CD4-positive, alpha-beta T cell treated with Interleukin-1 beta for 1 hour (primary cell): ENCODE measurements around the gene NRG2.

Experiments
- DNase-seq, 2 donors: peaks; one replicate each; pipeline ENCODE4 v3.0.0-alpha.2; 2020 to 2022

The NRG2 gene

GRCh38 chr5:139831624-139832023, 211.5 kb downstream of the NRG2 start:
- no peak for DNase-seq

GRCh38 chr5:139829471-139829870, 213.6 kb downstream of the NRG2 start:
- DNase-seq: no peak

DNA sequence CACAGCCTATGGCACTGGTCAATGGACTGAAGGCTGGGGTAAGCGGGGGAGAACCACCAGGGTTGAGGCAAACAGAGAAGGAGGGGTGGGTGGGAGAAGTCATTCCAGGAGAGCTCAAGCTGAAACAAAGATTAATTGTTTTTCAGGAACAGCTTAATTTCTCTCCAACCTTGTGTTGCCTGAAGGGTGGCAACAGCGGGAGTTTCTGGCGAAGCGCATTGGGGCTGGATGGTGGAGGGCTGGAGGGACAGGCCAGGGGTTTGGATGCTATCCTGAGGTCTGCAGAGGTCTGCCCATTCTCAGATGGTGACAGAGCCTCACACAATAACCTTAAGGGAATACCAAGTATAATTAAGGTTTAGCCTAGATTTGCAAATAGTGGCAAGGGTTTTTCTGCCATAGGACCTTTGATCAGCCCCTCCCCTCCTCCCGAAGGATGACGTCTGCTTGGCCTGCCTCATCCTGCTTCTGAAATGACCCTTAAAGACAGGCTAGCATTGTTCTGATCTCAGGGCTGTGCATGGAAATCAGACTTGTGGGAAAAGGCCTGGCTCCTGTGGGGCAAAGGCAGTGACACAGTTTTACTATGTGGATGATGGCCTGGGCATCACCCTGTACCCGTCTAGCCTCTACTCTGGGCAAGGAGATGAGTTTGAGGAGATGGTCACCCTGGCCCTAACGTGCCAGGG, 214.7 kb downstream of the NRG2 start:
- no peak for DNase-seq

- no peak for DNase-seq
Measured at GRCh38 chr5:139825690-139826089, 217.4 kb downstream of the NRG2 start.

GRCh38 chr5:139823757-139824355, 219.2 kb downstream of the NRG2 start:
- DNase-seq: no peak

- DNase-seq: no peak
Measured at GRCh38 chr5:139822553-139823425, 220.3 kb downstream of the NRG2 start.

GRCh38 chr5:139821806-139822552, 221.1 kb downstream of the NRG2 start:
- no peak for DNase-seq

DNA sequence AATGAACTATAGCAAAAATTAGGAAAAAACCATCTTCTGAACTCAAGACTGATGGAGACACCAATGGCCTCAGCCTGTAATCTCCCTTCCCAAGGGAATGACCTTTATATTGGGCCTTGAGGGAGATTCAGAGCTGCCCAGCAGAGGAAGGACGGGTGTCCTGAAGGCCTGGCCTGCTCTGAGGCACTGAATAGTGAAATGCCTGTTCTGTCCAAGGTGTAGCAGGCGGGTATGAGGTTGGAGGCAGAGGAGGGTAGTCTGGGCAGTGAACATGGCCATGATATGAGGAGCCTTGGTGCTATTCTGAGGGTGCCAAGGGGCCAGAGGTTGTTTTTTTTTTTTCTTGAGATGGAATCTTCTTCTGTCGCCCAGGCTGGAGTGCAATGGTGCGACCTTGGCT, 222.5 kb downstream of the NRG2 start:
- no peak for DNase-seq

GRCh38 chr5:139820130-139820529, 223.0 kb downstream of the NRG2 start:
- DNase-seq: no peak

- DNase-seq: no peak
Measured at GRCh38 chr5:139817970-139818369, 225.1 kb downstream of the NRG2 start.

- no peak for DNase-seq
Measured at GRCh38 chr5:139817362-139817761, 225.7 kb downstream of the NRG2 start.

DNA sequence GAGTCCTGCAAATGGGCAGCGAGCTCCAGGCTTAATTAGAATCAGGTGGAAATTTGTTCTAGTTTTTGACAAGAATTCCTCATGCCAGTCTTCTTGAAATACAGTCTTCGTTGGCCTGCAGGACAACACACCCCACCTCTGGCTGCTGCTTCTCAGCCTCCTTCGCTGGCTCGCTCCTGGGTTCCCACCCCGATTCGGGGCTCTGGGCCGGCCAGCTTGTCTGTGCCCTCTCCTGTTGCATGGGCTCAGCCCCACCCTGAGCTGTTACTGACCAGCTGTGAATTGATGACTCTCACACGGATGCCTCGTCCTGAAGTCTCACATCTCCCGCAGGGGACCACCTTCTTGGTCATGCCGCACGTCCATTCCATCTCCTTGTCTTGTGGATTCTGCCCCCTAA, 226.5 kb downstream of the NRG2 start:
- DNase-seq: no peak

DNA sequence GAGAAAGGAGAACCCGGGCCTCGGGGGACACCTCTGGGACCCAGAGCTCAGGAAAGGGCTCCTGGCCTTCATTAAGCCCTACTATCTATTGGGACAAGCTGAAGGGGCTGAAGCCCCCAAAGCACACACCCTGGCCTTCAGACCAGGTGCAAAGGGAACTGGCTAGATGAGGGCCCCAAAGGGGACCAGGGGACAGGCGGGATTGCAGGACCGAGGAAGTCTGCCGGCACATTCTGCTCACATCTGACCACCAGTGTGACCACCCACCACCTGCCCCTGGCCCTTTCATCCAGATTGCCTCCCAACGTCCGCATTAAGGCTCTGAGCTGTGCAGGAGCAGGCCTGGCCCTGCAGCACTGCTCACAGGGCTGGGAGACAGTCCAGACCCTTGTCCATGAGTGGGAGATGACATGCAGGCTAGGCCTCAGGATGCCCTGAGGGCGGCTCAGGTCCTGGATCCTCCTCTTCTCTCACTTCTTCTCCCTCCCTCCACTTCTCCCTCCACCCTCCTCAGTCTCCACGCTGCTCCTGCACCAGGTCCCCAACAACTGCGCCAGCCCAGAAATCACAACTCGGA, 228.3 kb downstream of the NRG2 start:
- no peak for DNase-seq

DNA sequence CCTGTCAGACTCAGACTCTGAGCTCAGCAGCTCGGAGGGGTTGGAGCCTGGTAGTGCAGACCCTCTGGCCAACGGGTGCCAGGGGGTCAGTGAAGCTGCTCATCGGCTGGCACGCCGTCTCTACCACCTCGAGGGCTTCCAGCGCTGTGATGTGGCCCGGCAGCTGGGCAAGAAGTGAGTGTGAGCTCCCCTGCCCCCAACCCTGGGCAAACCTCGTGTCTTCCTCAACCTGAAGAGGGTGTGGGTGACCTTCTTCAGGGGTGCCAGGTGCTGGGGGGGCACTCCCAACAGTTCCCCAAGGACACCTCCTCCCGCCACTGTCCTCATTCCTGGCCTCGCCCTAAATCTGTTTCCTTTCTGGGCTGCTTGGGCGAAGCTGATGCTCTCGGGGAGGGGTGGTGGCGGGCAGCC, 228.9 kb downstream of the NRG2 start:
- no peak for DNase-seq

- no peak for DNase-seq
Measured at GRCh38 chr5:139812836-139813805, 230.0 kb downstream of the NRG2 start.

- DNase-seq: no peak
Measured at GRCh38 chr5:139812323-139812722, 230.8 kb downstream of the NRG2 start.

GRCh38 chr5:139811274-139811607, 231.9 kb downstream of the NRG2 start:
- no peak for DNase-seq

DNA sequence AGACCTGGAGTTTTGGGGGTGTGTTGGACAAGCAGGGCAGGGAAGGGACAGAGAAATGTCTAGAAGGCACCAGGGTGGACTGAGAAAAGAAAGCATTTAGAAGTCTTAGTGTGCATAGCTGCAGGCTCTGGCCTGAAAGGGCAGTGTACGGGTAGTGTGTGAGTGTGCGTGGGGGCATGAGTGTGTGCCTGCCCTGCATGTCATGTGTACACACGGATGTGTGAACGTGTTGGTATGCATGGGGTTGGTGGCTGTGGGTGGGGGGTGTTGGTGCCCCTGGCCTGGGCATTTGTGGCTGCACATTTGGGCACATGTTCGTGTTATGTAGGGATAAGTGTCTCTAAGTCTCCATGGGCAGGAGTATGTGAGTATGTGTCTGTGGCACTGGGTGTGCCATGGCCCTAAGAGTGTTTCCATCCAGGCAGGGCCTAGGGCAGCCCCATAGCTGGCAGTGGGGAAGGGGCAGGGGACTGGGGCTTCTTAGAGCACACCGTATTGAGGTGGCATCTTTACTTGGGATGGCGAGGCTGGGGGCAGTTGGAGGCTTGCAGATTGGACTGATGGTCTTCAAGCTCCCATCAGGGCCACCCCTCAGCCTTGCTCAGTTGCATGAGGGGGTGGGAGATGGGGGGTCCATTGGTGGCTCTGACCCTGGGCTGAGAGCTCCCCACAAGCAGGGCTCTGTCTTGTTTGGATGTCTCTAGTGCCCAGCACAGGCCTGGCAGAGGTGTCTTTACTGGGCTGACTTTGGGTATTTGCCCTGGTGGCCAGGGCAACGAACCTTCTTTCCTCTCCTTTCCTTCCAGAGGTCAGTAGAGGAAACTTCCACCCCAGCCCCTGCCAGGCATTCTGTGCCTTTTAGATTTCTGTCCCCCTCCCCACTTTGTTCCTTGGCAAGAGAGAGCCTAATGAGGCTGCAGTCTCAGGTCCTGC, 232.5 kb downstream of the NRG2 start:
- no peak for DNase-seq

- no peak for DNase-seq
Measured at GRCh38 chr5:139809331-139809810, 233.7 kb downstream of the NRG2 start.
